ENCODE measurements around the gene SPSB1. TPM values are rescaled to one million over a fixed set of nuclear protein-coding genes. Genes with fewer than 3 reads are reported as not detected.

SPSB1 gene
- total RNA-seq, 1 experiment from 2014 or later, result 4.3 TPM

- peaks cover 2% of the 10 kb centered on the region for H3K4me1 Mint-ChIP-seq
- DNase-seq (ENCODE audit: low spot score), result no peak
- CTCF ChIA-PET, result no interaction called here
Measured at GRCh38 chr1:9326596-9326995, 33.9 kb downstream of the SPSB1 start.

DNA sequence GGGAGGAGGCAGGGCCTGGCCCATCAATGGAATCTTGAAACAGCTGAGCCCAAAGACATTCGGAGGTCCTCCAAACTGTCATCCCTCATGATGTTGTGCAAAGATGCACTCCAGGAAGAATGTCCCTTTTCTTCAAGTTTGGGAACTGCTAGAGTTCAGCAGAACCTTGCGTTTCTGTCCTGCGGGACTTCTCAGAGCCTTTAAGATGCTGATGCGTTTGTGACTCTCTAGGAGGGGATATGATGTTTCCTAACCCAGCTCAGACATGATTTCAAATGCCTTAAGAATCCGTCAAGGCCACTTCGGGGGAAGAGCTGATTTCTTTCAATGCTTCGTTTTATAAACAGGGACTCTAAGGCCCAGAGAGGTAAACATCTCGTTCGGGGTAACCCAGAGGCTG, 35.5 kb downstream of the SPSB1 start:
- ChIA-PET CTCF (interaction anchor here (1.1 to 2.3 kb wide), 2 partner anchors 39 to 128 kb away, joined by 3 to 7 read pairs; no protein-coding TSS in a partner anchor), POLR2A (no interaction called here)
- H3K27me3 Mint-ChIP-seq (ENCODE audit: low read depth), result no peaks in the 10 kb centered on the region
- no peak overlapping the region for H3K27ac Mint-ChIP-seq
- DNase-seq (ENCODE audit: low spot score) (no peak), ATAC-seq (no peak)
- H3K36me3 Mint-ChIP-seq, result no peaks in the 10 kb centered on the region
- no peaks in the 10 kb centered on the region for H3K4me1 Mint-ChIP-seq
- TF ChIP-seq, protein P1, sequence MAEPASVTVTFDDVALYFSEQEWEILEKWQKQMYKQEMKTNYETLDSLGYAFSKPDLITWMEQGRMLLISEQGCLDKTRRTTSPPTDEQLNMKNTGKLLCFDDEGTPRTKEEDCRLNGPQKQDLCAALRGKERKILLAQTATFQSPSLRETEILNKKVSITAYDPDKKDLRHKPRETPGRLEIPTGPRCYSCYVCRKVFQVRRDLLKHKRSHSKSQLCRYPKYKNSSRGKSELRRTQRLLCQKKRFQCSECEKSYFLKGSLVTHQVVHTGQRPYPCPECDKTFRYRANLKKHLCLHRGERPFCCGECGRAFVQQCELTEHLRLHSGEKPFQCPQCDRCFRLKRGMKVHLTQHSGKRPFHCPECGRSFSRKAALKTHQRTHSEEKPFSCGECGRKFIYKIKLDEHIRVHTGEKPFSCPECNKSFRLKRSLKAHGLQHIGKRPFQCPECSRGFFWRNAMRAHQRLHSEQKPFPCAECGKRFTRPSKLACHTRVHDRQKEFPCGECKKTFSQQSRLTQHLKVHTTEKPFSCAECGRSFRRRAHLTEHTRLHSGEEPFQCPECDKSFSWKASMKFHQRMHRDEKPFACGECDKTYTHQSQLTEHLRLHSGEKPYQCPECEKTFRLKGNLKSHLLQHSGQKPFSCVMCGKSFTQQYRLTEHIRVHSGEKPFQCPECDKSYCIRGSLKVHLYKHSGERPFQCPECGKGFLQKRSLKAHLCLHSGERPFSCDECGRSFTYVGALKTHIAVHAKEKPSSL (CRISPR knock-in tag; conservative IDR thresholded peaks at IDR 0.05), result no peak
- TF ChIP-seq KAT7 (CRISPR knock-in tag; IDR thresholded peaks at IDR 0.05; ENCODE audit: borderline replicate concordance), result no peak
- H3K9me3 Mint-ChIP-seq, result no peaks in the 10 kb centered on the region
- no peak overlapping the region for H3K4me3 Mint-ChIP-seq

More at GRCh38 chr1:9326596-9326995, 33.9 kb downstream of the SPSB1 start:
- Mint-ChIP-seq H3K4me3 (no peak overlapping the region), H3K36me3 (no peaks in the 10 kb centered on the region), H3K9me3 (no peaks in the 10 kb centered on the region), H3K27me3 (ENCODE audit: low read depth) (no peaks in the 10 kb centered on the region), H3K27ac (no peak overlapping the region)
- TF ChIP-seq, protein P2, sequence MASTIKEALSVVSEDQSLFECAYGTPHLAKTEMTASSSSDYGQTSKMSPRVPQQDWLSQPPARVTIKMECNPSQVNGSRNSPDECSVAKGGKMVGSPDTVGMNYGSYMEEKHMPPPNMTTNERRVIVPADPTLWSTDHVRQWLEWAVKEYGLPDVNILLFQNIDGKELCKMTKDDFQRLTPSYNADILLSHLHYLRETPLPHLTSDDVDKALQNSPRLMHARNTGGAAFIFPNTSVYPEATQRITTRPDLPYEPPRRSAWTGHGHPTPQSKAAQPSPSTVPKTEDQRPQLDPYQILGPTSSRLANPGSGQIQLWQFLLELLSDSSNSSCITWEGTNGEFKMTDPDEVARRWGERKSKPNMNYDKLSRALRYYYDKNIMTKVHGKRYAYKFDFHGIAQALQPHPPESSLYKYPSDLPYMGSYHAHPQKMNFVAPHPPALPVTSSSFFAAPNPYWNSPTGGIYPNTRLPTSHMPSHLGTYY (CRISPR knock-in tag; IDR thresholded peaks at IDR 0.05), result no peak
- TF ChIP-seq FOXP4 (CRISPR knock-in tag; IDR thresholded peaks at IDR 0.05), result no peak
- TF ChIP-seq RELA (CRISPR knock-in tag; IDR thresholded peaks at IDR 0.05; ENCODE audit: borderline replicate concordance), result no peak
- TF ChIP-seq GABPB1 (CRISPR knock-in tag; IDR thresholded peaks at IDR 0.05), result no peak
- TF ChIP-seq CBFB (CRISPR knock-in tag; IDR thresholded peaks at IDR 0.05; ENCODE audit: low read depth), result no peak
- TF ChIP-seq, protein P3, sequence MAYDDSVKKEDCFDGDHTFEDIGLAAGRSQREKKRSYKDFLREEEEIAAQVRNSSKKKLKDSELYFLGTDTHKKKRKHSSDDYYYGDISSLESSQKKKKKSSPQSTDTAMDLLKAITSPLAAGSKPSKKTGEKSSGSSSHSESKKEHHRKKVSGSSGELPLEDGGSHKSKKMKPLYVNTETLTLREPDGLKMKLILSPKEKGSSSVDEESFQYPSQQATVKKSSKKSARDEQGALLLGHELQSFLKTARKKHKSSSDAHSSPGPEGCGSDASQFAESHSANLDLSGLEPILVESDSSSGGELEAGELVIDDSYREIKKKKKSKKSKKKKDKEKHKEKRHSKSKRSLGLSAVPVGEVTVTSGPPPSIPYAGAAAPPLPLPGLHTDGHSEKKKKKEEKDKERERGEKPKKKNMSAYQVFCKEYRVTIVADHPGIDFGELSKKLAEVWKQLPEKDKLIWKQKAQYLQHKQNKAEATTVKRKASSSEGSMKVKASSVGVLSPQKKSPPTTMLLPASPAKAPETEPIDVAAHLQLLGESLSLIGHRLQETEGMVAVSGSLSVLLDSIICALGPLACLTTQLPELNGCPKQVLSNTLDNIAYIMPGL (CRISPR knock-in tag; IDR thresholded peaks at IDR 0.05), result no peak
- TF ChIP-seq USF1 (CRISPR knock-in tag; IDR thresholded peaks at IDR 0.05), result no peak
- no peak for TF ChIP-seq ETV6 (CRISPR knock-in tag; IDR thresholded peaks at IDR 0.05)
- no peak for TF ChIP-seq FOXJ3 (CRISPR knock-in tag; IDR thresholded peaks at IDR 0.05; ENCODE audit: borderline replicate concordance)
- no peak for TF ChIP-seq ZNF263 (CRISPR knock-in tag; IDR thresholded peaks at IDR 0.05; ENCODE audit: low read depth)
- no peak for TF ChIP-seq ESRRA (CRISPR knock-in tag; IDR thresholded peaks at IDR 0.05; ENCODE audit: borderline replicate concordance)
- no peak for TF ChIP-seq NR2C2 (CRISPR knock-in tag; IDR thresholded peaks at IDR 0.05)
- ATAC-seq, result no peak
- POLR2A ChIA-PET, result no interaction called here

DNA sequence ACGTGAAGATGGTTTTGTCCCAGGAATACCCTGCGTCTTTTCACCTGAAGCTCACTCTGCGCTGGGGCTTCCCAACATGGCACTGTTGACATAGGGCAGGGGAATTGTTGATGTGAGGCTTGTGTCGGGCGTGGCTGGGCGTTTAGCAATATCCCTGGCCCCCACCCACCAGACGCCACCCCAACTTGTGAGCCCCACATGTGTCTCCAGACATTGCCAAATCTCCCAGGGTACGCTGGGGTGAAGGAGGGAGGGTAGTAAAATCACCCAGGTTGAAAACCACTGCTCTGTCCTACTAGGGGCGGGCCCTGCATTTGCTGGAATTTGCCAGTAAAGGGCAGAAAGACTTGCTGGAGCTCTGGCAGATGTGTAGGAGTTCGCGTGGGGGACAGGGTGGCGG, 36.0 kb downstream of the SPSB1 start:
- no peak overlapping the region for H3K4me3 Mint-ChIP-seq
- H3K27me3 Mint-ChIP-seq (ENCODE audit: low read depth), result no peaks in the 10 kb centered on the region
- ATAC-seq, result no peak
- TF ChIP-seq GRHL2 (CRISPR knock-in tag; IDR thresholded peaks at IDR 0.05; ENCODE audit: insufficient replicate concordance, severe bottlenecking) (no peak), ETV6 (CRISPR knock-in tag; IDR thresholded peaks at IDR 0.05) (no peak), RORB (CRISPR knock-in tag; IDR thresholded peaks at IDR 0.05) (no peak), HMGA2 (CRISPR knock-in tag; IDR thresholded peaks at IDR 0.05) (no peak), CREM (CRISPR knock-in tag; IDR thresholded peaks at IDR 0.05) (no peak), TEAD4 (CRISPR knock-in tag; IDR thresholded peaks at IDR 0.05) (no peak), ZNF232 (CRISPR knock-in tag; IDR thresholded peaks at IDR 0.05) (no peak), TEAD1 (CRISPR knock-in tag; IDR thresholded peaks at IDR 0.05) (no peak)
- TF ChIP-seq, protein P4, sequence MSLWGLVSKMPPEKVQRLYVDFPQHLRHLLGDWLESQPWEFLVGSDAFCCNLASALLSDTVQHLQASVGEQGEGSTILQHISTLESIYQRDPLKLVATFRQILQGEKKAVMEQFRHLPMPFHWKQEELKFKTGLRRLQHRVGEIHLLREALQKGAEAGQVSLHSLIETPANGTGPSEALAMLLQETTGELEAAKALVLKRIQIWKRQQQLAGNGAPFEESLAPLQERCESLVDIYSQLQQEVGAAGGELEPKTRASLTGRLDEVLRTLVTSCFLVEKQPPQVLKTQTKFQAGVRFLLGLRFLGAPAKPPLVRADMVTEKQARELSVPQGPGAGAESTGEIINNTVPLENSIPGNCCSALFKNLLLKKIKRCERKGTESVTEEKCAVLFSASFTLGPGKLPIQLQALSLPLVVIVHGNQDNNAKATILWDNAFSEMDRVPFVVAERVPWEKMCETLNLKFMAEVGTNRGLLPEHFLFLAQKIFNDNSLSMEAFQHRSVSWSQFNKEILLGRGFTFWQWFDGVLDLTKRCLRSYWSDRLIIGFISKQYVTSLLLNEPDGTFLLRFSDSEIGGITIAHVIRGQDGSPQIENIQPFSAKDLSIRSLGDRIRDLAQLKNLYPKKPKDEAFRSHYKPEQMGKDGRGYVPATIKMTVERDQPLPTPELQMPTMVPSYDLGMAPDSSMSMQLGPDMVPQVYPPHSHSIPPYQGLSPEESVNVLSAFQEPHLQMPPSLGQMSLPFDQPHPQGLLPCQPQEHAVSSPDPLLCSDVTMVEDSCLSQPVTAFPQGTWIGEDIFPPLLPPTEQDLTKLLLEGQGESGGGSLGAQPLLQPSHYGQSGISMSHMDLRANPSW (CRISPR knock-in tag; conservative IDR thresholded peaks at IDR 0.05; ENCODE audit: low read depth), result no peak
- ChIA-PET CTCF (interaction anchor here (1.1 to 2.3 kb wide), 2 partner anchors 39 to 127 kb away, joined by 3 to 7 read pairs; no protein-coding TSS in a partner anchor), POLR2A (no interaction called here)
- no peaks in the 10 kb centered on the region for H3K36me3 Mint-ChIP-seq
- H3K27ac Mint-ChIP-seq, result no peak overlapping the region
- no peak for DNase-seq (ENCODE audit: low spot score)
- no peaks in the 10 kb centered on the region for H3K9me3 Mint-ChIP-seq
- no peaks in the 10 kb centered on the region for H3K4me1 Mint-ChIP-seq
